Measurements from ENCODE around the gene TATDN2. TPM values are rescaled to one million over a fixed set of nuclear protein-coding genes. Genes with fewer than 3 reads are reported as not detected.

The TATDN2 gene
- total and polyA plus RNA-seq, 2 donors (not counting 3 experiments of a cell fraction or from before 2014, with no cell fraction given) = 10.7 to 26.8 TPM

DNA sequence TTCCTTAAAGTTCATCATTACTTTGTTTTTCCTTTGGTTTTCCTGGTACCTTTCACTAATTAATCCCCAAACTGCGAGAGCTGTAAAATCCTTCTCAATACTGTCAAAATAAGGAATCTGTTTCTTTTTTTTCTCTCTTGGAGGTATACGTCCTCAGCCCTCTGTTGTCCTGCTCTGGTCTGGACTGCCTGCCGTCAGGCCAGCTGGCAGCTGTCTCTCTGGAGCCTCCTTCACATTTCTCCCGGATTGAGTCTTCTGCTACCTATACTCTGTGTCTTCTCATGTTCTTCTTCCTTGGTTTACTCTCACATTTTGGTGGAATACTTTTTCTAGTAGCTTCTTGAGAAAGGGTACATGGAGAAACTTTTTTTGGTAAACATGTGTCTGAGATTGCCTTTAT, 13.8 kb downstream of the TATDN2 start:
- H3K4me1 ChIP-seq (ENCODE audit: control insufficient read depth, extremely low read depth, insufficient read depth, low read length) = no peaks in the 10 kb centered on the region
- H3K9ac ChIP-seq (replicated peaks; ENCODE audit: extremely low read depth, insufficient read depth, low read length) = no peak overlapping the region
- H2AFZ ChIP-seq (ENCODE audit: low read depth, low read length) = no peak overlapping the region
- intact Hi-C loops (cut with micrococcal nuclease) = no loop called here
- H3K4me2 ChIP-seq (ENCODE audit: insufficient read depth, low read length) = no peak overlapping the region
- dilution Hi-C loops (cut with MboI; ENCODE audit: extremely low pct_ligation_motif_present, low sequenced_read_pairs) = no loop called here
- no peak for TF ChIP-seq JUN (IDR thresholded peaks at IDR 0.05; ENCODE audit: borderline replicate concordance, insufficient read depth, insufficient read length, low read depth)
- TF ChIP-seq, protein P1, sequence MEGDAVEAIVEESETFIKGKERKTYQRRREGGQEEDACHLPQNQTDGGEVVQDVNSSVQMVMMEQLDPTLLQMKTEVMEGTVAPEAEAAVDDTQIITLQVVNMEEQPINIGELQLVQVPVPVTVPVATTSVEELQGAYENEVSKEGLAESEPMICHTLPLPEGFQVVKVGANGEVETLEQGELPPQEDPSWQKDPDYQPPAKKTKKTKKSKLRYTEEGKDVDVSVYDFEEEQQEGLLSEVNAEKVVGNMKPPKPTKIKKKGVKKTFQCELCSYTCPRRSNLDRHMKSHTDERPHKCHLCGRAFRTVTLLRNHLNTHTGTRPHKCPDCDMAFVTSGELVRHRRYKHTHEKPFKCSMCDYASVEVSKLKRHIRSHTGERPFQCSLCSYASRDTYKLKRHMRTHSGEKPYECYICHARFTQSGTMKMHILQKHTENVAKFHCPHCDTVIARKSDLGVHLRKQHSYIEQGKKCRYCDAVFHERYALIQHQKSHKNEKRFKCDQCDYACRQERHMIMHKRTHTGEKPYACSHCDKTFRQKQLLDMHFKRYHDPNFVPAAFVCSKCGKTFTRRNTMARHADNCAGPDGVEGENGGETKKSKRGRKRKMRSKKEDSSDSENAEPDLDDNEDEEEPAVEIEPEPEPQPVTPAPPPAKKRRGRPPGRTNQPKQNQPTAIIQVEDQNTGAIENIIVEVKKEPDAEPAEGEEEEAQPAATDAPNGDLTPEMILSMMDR (IDR thresholded peaks at IDR 0.05; ENCODE audit: extremely low read depth in 1 of 2, insufficient read depth in 1 of 2, low read depth in 1 of 2, low read length in 2 of 2) = no peak
- no peak for TF ChIP-seq GATA2 (IDR thresholded peaks at IDR 0.05; ENCODE audit: insufficient read depth, insufficient read length, low read depth, low read length)
- TF ChIP-seq MYC (IDR thresholded peaks at IDR 0.05; ENCODE audit: low read depth, low read length) = no peak
- no peak for TF ChIP-seq POLR2A (IDR thresholded peaks at IDR 0.05; ENCODE audit: low read depth, low read length)
- TF ChIP-seq, protein P2, sequence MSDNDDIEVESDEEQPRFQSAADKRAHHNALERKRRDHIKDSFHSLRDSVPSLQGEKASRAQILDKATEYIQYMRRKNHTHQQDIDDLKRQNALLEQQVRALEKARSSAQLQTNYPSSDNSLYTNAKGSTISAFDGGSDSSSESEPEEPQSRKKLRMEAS (IDR thresholded peaks at IDR 0.05; ENCODE audit: insufficient read depth, insufficient read length) = no peak
- no peak for TF ChIP-seq POLR2AphosphoS5 (IDR thresholded peaks at IDR 0.05; ENCODE audit: insufficient read depth, low read depth, low read length)
- no peak for TF ChIP-seq EZH2 (IDR thresholded peaks at IDR 0.05; ENCODE audit: borderline replicate concordance, low read depth, low read length, severe bottlenecking)
- TF ChIP-seq FOS (IDR thresholded peaks at IDR 0.05; ENCODE audit: borderline replicate concordance, insufficient read depth, low read length) = no peak
- H3K9me1 ChIP-seq (replicated peaks; ENCODE audit: control insufficient read depth, extremely low read depth, insufficient read depth, low read length) = no peaks in the 10 kb centered on the region
- no peak overlapping the region for H3K4me3 ChIP-seq (replicated peaks in 1 of 3; ENCODE audit: insufficient read depth in 1 of 3, low read depth in 1 of 3, low read length in 3 of 3)
- no peak overlapping the region for H3K27ac ChIP-seq (ENCODE audit: insufficient read depth, low read depth, low read length)
- FAIRE-seq = no peak
- POLR2A ChIA-PET = no interaction called here
- CTCF ChIA-PET = interaction anchor here (0.8 to 1.3 kb wide), 2 partner anchors 8 to 21 kb away, joined by 3 to 4 read pairs; no protein-coding TSS in a partner anchor
- no peaks in the 10 kb centered on the region for H3K27me3 ChIP-seq (ENCODE audit: control insufficient read depth in 2 of 2, insufficient read depth in 2 of 2, low read length in 2 of 2)
- H3K9me3 ChIP-seq (replicated peaks; ENCODE audit: control insufficient read depth, insufficient read depth, low read length) = no peaks in the 10 kb centered on the region
- peaks cover 32% of the 10 kb centered on the region for H3K79me2 ChIP-seq (ENCODE audit: control insufficient read depth, insufficient read depth, low read length)
- H3K36me3 ChIP-seq (ENCODE audit: control insufficient read depth in 2 of 2, extremely low read depth in 1 of 2, insufficient read depth in 2 of 2, low read length in 2 of 2) = peaks cover 4 to 9% of the 10 kb centered on the region in 2 experiments
- H4K20me1 ChIP-seq (replicated peaks; ENCODE audit: control insufficient read depth, extremely low read depth, insufficient read depth, low read length) = peaks cover 5% of the 10 kb centered on the region
- DNase-seq (ENCODE audit: low read depth, low spot score) = no peak
- no TSS peak for BruUV-seq (replicated peaks)
